Stimulated activated CD4-positive, alpha-beta T cell treated with anti-CD3 and anti-CD28 coated beads, Interleukin-4, amount 100 ng/mL, for 1 hour (primary cell): Measurements from ENCODE around the gene NMRK1.
A peak's percentile ranks its signal among the peaks of the same experiment; 100 is the strongest.

Experiments used
- DNase-seq: peaks from one replicate; pipeline ENCODE4 v3.0.0-alpha.2; 2020

NMRK1 gene

GRCh38 chr9:75087824-75088645 is at the start of gene NMRK1, which contains the start of gene OSTF1:
Gene NMRK1 (minus strand): TSS chr9:75088155. CDS start chr9:75083115, 5,040 bp downstream.
Gene OSTF1 (plus strand): TSS chr9:75088514. CDS start chr9:75088693, 179 bp downstream.
- DNase-seq, result peak; percentile 93

GRCh38 chr9:75134495-75134894 is 46.5 kb upstream of the NMRK1 start:
- no peak for DNase-seq

DNA sequence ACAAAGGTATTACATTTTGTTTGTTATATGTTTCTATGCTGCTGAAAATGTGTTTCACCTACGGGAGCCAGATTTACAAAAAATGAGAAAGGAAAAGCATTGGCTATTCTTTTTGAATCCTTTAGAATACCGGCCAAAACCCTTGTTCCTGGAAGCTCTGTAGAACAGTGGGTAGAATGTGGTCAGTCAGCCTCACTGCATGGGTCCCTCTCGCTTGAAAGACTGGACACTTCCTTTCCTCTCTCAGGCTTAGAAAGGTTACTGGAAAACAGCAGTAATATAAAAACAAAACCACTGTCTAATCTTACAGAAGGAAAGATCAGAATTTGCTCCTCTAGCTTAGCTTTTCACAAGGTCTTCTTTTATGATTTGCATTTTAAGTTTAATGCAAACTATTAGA is 45.4 kb upstream of the NMRK1 start:
- DNase-seq, result no peak

DNA sequence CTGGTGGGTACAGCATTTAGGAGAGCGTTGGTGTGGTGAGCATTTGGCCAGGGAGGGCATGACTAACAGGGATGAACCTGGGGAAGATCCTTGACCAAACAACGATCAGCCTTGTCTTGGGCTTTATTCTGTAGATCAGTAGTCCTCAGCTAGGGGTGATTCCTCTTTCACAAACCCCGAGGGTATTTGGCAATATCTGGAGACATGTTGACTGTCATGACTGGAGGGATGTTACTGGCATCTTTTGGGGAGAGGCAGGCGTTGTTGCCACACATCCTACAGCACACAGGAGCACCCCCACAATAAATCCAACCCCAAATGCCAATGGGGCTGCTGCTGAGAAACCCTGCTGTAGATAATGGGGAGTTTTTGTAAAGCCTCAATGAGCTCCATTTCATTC is 44.3 kb upstream of the NMRK1 start:
- DNase-seq, result no peak

DNA sequence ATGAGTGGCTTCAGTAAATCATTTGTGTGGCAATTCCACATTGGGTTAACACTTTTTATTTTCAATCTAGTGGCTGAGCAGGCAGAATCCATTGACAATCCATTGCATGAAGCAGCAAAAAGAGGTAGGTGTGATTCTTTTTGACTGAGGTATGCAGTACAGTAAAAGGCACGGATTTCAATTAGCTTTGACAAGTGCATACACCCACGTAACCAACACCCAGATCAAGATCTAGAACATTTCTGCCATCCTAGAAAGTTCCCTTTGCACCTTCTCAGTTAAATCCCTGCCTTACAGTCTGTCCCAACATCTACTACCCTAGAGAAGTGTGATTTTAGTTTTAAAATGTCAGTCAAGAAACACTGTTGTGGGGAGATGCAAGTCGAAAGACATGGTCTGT is 43.7 kb upstream of the NMRK1 start:
- no peak for DNase-seq

DNA sequence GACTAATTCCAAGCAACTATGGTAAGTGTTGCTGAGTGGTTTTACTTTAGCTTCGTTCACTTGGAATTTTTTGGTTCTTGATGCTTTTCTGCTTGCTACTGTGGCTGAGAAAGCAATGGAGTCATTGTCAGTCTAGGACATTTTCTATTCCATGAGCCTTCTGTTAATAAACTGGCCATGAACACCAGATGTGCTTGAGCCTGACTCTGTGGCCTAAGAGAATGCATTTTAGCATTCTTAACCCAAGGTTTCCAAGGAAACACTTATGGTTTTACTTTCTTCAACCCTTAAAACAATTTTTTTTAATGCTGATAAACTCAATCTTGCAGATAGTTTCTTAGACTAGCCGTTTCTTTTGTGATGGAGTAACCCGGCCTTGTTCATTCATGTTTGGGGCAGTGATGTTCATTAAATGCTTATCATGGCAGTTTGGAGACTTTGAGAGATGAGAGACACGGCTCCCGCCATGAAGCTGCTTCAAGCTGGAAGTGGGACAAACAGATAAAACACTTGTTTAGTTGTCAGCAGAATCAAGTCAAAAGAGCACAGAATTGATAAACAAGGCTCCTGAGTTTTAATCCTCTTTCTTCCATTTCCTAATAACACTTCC is 42.8 kb upstream of the NMRK1 start:
- no peak for DNase-seq

- DNase-seq, result no peak
Measured at GRCh38 chr9:75130172-75130571, 42.2 kb upstream of the NMRK1 start.

GRCh38 chr9:75128535-75128934 is 40.6 kb upstream of the NMRK1 start:
- no peak for DNase-seq

GRCh38 chr9:75123696-75124095 is 35.7 kb upstream of the NMRK1 start:
- no peak for DNase-seq

GRCh38 chr9:75121914-75122558 is 34.1 kb upstream of the NMRK1 start:
- no peak for DNase-seq

GRCh38 chr9:75120686-75121085 is 32.7 kb upstream of the NMRK1 start:
- no peak for DNase-seq

DNA sequence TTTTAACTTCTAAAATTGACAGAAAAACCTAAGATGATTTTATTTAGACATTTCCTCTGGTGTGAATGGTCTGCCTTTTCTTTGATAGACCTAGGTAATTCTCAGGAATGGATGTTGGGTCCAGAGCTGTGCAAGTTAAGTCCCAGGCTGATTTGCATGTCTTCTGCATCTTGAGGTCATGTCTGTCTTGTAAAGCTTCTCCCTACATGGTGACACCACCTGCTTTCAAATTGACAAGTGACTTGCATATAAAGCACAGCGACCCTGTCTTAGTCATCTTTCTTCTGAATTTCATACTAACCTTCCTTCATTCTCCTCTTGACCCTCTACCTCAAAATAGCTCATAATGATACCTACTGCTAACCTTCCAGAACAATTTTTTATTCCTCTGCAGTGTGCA is 29.6 kb upstream of the NMRK1 start:
- DNase-seq, result no peak

DNA sequence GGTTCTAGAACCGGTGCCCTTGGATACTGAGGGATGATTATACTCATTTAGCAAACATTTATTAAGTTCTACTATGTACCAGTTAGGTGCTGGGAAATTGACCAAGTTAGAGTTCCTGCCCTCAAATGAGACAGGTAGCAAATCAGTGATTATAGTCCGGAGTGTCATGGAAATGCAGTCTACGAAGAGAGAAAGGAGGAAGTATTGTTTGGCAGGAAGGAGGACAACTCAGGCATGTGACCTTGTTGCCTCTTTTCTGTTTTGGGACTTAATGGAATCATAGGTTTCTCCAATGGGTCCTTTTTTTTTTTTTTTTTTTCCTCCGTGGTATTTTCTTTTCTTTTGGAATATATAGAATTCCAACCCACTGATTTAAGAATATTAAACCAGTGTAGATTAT is 28.4 kb upstream of the NMRK1 start:
- no peak for DNase-seq

DNA sequence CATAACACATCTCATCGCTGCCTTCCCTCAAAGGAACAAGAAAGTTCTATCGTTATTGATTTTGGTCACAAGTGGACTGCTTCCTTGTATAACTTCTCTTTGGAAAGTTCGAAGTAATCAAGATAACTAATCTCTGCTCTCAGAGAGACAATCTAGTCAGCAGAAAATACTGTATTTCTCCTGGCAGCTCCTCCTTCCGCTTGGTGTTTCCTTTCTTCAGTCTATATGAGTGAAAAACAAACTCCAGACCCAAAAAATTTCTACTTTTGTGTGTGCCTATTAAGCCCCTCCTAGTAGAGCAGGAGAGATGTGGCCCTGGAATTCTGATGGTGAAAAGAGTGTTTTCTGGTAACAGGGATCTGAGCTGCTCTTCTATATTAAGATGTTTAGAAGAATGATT is 24.8 kb upstream of the NMRK1 start:
- no peak for DNase-seq

DNA sequence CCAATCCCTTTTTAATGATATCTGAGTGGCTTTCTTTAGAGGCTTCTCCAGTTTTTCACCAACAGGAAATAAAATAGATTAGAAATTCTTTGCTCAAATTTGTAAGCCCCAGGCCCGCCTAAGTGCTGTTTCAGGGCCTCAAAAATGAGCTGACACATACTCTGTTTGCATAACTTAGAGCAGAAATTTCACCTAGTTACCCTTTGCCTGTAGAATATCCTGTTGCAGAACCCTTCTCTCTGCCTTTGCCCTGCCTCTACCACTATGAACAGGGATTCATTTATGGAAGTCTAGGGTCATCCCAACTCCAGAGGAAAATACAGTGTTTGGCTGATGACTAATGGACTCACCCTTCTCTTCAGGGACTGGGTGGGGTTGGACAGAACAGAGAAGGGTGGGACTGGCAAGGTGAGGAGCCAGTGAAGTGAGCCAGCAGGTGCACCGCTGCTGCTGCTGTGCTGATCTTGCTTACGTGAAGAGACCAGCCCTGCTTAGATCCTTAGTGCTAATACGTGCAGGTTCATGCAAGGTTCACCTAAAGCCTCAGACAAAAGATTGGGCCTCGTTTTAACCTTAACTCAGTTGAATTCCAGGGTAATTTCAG is 23.2 kb upstream of the NMRK1 start:
- DNase-seq, result no peak

- no peak for DNase-seq
Measured at GRCh38 chr9:75109210-75109839, 21.4 kb upstream of the NMRK1 start.

- DNase-seq, result no peak
Measured at GRCh38 chr9:75108571-75108970, 20.6 kb upstream of the NMRK1 start.

DNA sequence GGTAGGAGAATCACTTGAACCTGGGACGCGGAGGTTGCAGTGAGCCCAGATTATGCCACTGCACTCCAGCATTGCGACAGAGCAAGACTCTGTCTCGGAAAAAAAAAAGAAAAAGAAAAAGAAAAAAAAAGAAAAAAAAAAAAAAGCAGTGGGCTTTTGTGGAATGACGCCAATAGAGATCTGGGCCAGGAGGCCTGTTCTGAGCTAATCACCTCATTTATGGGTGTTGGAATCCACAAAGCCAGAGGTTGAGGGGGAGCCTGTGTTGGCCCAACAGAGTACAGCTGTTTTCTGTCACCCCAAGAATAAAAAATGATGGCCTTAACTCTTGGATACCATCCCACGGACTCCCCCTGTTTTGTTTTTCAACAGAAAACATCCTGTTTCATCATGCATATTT is 18.9 kb upstream of the NMRK1 start:
- DNase-seq, result no peak

- DNase-seq, result no peak
Measured at GRCh38 chr9:75105841-75106240, 17.9 kb upstream of the NMRK1 start.

GRCh38 chr9:75105019-75105540 is 17.1 kb upstream of the NMRK1 start:
- no peak for DNase-seq

DNA sequence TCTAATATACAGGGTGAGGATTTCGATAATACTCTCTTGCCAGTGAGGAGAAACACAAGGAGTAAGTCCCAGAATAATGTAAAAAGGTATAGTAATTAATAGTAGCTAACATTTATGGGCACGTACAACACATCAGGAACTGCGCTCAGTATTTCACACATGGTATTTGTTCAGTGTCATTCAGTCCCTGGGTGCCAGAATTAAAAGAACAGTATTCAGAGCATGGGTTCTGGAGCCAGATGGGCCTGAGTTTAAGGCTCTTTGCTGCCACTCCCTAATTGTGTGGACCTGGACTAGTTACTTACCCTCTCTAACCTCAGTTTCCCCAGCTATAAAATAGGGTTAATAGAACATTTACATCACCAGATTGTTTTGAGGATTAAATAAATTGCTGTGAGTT is 16.7 kb upstream of the NMRK1 start:
- DNase-seq, result no peak

- no peak for DNase-seq
Measured at GRCh38 chr9:75102177-75102790, 14.3 kb upstream of the NMRK1 start.
